ENCODE results near the gene GPR78.

GPR78 gene

GRCh38 chr4:8580321-8581093 is at the start of gene GPR78:
Gene GPR78, plus strand, starts transcription at chr4:8580392. Its CDS starts 591 bp downstream, at chr4:8580983.
- no peak for DNase-seq

- DNase-seq, result no peak
Observed at GRCh38 chr4:8532245-8532781, 47.9 kb upstream of the GPR78 start.

GRCh38 chr4:8533274-8533865 is 46.8 kb upstream of the GPR78 start:
- no peak for DNase-seq

GRCh38 chr4:8534129-8534528 is 46.1 kb upstream of the GPR78 start:
- no peak for DNase-seq

GRCh38 chr4:8534611-8535010 is 45.6 kb upstream of the GPR78 start:
- DNase-seq, result no peak

DNA sequence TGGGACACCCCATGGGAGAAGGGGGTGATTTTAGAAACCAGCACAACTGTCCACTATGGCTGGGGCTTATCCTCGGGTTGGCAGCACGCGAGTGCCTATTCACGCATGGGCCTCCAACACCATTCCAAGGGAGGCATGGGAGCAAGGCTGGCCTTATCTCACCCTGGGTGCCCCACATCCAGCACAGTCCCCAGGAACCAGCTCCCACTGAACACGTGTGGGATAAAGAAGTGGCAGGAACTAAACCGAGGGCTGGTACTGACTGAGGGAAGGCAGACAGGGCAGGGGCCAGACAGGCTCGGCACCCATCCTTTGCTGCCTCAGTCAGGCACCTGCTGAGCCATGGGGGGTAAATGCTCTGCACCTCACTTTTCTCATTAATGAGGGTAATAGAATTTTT is 43.7 kb upstream of the GPR78 start:
- DNase-seq, result no peak

GRCh38 chr4:8537041-8537461 is 43.1 kb upstream of the GPR78 start:
- DNase-seq, result no peak

DNA sequence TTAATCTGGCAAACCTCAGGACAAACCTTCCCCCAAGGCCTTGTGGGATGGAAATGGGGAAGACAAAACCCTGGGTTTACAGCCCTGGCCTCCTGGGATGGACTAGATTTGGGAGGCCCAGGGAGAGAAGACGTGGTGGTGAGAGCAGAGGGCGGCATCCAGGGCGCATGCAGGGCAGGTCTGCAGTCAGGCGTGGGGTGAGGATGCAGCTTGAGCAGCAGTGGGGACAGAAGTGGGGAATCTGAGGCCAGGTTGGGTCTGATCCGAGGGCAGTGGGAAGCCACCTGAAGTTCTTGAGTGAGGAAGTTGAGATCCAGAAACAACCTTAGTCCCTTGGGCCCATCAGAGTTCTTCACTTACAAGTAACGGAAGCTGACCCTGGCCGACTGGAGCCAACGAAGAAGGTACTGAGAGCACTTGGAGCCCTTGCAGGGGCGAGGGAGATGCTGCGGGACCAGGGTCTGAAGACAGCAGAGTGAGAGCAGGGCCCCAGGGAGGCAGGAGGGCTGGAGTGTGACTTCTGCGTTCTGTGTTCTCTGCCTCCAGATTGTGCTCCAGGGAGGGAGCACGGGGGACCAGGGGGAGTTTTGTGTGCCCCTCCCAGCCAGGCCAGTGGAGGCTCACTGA is 42.0 kb upstream of the GPR78 start:
- DNase-seq, result no peak

DNA sequence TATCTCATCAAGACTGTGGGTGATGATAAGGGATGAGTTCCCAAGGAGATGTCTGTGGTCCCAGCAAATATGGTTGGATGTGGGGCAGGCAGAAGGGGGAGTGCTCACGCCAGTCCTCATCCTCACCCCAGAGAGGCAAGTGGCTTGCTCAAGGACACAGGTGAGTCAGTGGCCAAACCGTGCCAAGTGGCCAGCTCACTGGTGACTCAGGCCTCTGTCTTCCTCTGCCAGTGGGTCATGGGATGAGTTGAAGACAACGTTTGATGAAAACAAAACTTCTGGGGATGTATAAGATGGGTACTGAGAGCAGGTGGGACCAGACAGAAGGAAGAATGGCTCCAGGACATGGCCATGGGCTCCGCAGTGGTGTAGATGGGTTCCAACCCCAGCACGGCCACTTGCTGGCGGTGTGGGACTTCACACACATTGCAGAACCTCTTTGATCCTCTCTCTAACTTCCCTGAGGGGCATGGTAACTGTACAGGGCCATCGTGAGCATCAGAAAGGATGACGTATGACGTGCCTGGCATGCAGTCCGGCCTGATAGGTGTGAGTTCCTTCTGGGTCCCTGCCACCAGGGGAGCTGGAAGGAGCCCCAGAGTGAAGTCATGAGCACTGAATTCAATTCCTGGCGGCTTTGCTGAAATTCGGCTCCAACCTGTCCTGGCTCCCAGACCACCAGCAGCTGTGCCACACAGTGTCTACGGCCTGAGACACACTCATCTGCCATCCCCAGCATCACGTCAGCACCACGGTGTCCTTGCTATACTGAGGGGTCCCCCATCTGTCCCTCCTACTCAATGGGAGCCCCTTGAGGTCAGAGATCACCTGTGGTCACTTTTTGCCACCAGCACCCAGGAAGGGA is 41.3 kb upstream of the GPR78 start:
- no peak for DNase-seq

DNA sequence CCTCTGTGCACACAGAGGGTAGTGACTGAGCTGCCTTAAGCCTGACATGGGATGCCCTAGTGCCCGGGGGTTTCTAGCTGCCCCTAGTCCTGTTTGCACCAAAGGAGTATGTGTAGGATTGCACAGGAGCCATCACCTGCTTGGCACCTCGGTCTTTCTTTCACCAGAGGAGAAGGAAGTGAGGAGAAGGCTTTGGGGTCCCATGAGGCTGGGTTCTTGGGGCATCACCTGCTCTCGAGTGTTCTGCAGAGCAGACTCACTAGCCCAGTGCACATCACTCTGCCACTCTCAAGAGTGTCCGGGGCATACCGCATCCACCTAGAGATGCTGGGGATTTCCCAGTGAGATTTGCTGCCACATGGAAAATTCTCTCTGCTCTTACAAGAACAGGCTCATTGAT is 40.5 kb upstream of the GPR78 start:
- DNase-seq, result no peak

- no peak for DNase-seq
Observed at GRCh38 chr4:8540072-8540471, 40.1 kb upstream of the GPR78 start.

- DNase-seq, result no peak
Observed at GRCh38 chr4:8540586-8540985, 39.6 kb upstream of the GPR78 start.

GRCh38 chr4:8540991-8541390 is 39.2 kb upstream of the GPR78 start:
- DNase-seq, result no peak

GRCh38 chr4:8541981-8542715 is 38.0 kb upstream of the GPR78 start:
- DNase-seq, result no peak

DNA sequence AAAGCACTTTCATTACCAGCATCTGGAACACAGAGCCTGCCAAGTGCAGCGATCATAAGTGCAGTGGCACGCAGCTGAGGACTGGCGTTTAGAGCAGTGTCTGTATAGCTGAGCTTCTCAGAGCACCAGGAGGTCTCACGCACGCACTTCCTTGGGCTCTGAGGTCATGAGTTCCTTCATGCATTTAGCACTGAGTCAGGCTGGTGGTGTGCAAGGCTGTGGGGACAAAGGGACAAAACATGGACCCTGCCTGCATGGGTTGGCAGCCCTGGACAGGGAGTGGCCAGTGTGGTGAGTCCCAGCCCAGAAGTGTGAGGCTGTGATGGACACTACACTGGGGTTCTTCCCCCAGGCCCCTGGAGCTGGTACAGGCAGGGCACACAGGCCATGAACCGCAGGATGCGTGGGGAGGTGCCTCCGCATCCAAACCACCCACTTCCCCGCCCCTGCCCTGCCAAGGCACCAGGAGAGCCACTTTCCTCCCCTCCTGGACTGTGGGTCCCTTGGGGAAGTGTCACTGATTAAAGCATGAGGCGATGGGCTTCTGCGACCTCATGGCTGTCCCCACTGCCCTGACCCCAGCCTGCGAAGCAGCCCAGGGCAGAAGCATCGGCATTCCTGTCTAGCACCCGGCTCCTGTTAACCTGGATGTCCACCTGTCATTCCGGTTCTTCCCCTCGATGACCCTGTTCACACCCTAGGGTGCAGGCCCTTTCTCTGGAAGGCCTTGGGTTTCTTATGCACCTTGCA is 37.2 kb upstream of the GPR78 start:
- no peak for DNase-seq

DNA sequence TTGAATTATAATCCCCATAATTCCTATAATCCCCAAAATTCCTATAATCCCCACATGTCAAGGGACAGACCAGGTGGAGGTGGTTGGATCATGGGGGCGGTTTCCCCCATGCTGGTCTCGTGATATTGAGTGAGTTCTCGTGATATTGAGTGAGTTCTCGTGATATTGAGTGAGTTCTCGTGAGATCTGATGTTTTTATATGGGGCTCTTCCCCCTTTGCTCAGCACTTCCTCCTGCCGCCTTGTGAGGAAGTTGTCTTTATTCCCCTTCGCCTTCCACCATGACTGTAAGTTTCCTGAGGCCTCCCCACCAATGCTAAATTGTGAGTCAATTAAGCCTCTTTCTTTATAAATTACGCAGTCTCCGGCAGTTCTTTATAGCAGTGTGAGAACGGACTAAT is 36.6 kb upstream of the GPR78 start:
- DNase-seq, result no peak

- DNase-seq, result no peak
Observed at GRCh38 chr4:8544282-8544681, 35.9 kb upstream of the GPR78 start.

- no peak for DNase-seq
Observed at GRCh38 chr4:8544741-8545438, 35.3 kb upstream of the GPR78 start.

DNA sequence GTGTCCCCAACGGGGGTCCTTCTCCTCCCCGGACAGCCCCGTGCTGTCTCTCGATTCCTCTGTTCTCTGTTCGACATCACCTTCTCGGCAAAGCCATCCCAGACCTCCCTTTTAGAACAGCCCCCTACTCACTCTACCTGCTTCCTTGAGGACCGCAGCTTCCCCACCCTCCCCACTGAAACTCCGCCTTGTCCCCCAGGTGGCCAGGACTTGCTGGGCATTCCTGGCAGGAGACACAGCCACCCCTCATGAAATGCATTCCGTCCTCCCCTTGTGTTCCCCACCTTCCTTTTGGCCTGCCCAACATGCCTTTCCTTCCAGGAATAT is 34.8 kb upstream of the GPR78 start:
- DNase-seq, result no peak

DNA sequence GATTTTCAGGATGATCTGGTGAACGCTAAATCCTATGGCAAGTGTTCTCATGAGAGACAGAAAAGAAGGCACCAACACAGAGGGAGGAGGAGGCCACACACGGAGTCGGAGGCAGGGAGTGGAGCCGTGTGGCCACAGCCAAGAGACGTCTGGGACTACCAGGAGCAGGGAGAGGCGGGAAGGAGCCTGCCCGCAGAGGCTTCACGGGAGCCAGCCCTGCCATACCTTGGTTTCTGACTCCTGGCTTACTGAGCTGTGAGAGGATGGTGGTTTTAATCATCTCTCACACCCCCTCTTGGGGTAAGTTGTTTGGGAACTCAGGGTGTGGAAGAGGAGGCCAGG is 33.5 kb upstream of the GPR78 start:
- DNase-seq, result no peak

All from AML-193 (cell line).